ENCODE results near the gene CHST11.

CHST11 gene

GRCh38 chr12:104484079-104484478 is 27.3 kb downstream of the CHST11 start:
- no peak for DNase-seq

GRCh38 chr12:104485651-104486362 is 29.1 kb downstream of the CHST11 start:
- peak in 1 of 2 donors; percentile 46 for DNase-seq

DNA sequence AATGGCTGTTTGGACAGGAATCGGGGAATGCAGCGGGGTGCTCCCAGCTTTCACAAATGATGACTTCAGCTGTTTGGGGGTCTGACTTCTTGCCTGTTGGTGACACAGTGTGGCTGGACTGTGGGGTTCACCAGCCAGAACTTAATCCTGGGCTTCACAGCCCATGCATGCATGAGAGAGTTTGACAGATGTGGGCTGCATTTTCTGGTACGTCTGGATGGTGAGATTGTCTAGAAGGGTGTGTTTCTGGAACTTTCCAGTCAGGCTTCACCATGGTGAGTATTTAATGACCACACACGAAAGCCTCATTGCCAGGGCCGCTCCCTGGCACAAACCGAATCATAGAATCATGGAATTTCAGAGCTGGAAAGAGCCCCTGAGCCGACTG is 29.6 kb downstream of the CHST11 start:
- DNase-seq = no peak

DNA sequence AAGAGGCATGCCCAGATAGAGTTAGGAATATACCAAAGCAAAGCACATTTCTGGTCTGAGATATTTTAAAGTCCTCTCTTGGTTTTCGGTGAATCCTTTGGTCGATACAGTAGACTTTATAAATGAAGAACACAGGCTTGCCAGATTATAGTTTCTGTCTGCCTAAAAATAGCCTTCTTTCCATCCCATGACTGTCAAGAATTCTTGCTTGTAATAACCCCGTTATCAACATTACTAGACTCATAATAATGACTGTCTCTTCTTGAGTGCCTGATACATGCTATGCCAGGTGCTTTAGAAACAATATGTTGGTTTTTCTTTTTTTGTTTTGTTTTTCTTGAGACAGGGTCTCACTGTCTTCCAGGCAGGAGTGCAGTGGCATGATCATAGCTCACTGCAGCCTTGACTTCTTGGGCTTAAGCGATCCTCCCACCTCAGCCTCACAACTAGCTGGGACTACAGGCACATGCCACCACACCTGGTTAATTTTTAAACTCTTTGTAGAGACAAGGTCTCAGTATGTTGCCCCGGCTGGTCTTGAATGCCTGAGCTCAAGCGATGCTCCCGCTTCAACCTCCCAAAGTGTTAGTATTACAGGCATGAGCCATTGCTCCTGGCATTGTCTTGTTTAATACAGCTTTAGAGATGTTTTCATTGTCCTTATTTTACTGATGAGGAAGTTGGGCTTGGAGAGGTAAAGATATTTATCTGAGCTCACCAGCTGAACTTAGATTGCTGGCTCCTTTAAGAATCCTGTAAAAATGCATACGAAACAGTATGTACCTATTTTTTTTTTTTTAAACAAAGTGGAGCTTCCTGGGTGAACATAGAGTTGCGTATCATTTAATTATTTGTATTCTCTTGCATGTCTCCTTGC is 30.4 kb downstream of the CHST11 start:
- no peak for DNase-seq

- DNase-seq = no peak
Observed at GRCh38 chr12:104488374-104488773, 31.6 kb downstream of the CHST11 start.

DNA sequence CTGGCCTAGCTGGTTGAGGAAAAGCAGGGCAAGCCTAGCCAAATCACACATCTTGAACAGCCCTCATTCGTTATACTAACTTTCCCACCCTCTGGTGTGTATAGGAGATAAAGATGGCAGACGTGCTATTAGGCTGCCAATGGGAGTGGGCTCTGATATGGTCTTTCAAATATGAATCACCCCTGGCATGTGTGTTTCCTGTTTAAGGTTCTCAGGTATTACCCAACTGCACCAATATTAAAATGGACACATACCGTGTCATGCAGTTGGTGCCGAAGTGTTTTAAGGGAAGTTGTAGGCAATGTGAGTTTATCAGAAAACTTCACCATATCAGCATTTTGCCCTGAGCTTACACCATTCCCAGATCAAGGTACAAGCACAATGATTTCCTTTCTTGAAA is 33.4 kb downstream of the CHST11 start:
- DNase-seq = no peak

DNA sequence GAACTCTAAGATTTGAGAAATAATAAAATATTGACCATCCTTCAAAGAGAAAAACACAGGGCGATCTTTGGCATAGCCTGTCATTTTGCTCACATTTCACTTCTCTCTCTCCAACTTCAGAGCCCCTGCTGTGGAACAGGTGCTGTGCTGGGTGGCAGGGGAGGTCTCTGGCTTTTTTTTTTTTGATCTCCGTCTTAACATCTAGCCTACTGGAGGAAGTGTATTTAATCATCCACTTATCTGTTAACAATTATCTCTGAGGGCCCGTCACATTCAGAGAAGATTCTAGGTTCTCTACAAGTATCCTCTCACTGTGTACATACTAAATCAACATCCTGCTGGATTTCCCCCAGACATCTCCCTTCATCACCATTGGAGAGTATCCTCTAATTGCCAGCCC is 34.1 kb downstream of the CHST11 start:
- no peak for DNase-seq

DNA sequence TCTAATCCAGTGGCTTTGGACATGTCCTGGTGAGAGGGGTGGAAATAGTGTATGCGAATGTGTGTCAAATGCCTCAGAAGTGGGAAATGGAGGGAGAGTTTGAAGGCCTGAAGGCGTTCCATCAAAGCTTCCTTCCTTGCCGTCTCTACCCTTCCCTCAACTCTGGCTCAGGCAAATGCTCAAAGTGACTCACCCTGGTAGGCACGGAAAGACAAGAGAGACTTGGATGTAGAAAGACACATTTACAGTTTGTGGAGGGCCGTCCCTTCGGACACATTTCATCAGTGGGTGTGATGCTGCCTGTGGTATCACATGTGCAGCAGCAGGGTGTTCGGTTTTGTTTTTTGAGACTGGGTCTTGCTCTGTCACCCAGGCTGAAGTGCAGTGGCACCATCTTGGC is 36.7 kb downstream of the CHST11 start:
- no peak for DNase-seq

DNA sequence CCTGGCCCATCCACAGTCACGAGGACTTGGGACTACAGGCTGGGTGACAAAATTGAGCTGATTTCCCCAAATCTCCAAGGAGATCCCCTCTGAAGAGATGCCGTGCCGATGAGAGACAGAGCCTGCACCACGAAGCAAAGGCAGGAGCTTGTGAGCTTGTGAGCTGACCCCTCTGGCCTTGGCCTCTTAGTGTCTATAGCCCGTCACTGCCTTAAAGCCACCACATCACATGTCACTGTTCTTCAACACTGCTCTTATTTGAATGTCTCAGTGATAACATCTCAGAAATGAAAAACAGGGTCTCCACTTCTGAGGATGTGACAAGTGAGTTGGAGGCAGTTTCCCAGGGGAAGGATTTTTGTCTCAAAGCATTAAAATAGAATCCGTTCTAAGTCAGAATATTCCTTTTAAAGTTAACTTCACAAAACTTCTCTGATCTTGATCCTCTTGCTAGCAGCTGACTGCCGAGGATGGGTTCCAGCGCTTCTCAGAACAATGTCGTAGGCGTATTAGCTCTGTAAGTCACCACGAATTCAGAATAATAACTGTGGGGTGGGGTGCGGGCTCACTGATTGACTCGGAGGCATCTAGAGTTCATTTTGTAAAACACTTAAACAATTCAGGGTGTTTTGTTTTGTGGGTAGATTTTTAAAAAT is 37.5 kb downstream of the CHST11 start:
- DNase-seq = no peak

- peak in 1 of 2 donors; percentile 74 for DNase-seq
Observed at GRCh38 chr12:104494793-104495158, 38.0 kb downstream of the CHST11 start.

DNA sequence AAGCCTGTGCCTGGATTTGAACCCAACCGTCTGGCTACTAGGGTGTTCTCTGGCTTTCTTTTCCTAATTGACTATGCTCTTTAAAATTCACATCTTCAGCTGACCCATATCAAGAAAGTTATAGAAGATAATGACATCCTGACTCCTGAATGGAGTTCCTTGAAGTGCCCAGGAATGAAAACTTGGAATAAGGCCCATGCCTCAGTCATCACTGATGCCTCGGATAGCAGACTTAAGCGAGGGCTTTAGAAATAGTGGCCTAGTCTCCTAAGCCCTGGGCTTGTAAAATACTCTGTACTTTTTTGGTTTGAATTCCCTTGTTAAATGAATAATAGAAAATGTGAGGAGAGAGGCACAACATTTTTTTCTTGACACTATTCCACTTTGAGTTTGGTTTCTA is 39.0 kb downstream of the CHST11 start:
- no peak for DNase-seq

DNA sequence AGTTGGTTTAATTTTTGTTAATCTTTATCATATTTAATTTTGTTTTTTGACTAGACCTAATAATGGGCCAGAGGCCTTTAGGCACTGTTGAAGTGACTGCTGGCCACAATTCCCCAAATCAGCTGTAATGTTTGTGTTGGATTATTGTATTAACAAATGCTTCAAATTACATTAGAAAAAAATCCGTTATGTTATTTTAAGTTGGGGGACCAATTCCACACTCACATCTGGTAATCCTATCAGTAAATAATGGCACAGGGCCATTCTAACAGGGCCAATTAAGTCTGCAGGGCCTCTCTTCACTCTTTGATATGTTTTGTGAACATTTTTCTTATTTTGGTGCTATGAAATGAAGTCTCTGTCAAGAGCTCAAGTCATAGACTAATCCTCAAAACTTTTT is 39.6 kb downstream of the CHST11 start:
- DNase-seq = no peak

DNA sequence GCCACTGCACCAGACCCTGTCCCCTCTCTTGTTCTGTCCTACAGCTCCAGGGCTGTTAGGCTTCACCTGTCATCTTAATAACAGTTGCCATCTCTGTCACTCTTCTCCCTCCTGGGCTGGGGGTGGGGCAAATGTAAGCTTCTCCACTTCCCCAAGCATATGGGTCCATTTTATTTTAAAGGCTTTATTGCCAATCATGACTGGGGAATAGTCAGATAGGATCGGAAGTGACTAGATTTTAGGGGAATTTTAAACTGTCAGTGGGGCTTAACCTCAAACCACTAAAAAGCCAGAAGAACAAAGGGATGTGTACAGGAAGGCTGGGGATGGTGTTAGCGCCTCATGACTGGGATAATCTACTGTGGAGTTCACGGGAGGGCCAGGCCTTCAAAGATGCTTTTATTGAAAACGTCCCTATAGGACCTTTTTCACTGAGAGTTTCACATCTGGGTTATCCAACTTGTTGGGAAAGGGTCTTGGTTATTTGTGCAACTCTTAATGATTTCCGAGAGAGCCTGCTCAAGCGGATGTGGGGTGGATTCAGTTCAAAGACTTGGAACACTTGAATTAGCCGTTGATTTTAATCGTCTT is 41.6 kb downstream of the CHST11 start:
- DNase-seq = no peak

GRCh38 chr12:104499668-104500332 is 43.1 kb downstream of the CHST11 start:
- DNase-seq = no peak

DNA sequence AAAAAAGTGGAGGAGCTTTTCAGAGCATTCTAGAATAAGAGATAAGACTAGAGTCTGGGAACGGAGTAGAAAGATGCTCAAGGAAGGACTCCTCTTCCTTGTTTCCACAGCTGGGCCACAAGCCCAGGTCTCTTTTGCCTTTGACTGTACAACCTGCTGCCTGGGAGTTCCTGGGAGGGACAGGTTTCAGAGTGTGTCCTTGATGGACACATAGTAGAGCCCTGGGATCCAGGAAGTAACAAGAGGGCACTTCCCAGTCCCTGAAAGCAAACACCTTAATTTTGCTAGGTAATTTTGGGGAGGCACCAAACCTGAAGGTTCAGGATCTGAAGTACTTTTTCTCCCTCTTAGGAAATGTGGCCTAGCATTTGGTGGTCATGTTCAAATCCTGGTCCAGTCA is 44.4 kb downstream of the CHST11 start:
- no peak for DNase-seq

- DNase-seq = peak in 1 of 2 donors; percentile 42
Observed at GRCh38 chr12:104501660-104502059, 44.9 kb downstream of the CHST11 start.

- no peak for DNase-seq
Observed at GRCh38 chr12:104502217-104502616, 45.5 kb downstream of the CHST11 start.

GRCh38 chr12:104502638-104503037 is 45.9 kb downstream of the CHST11 start:
- DNase-seq = no peak

GRCh38 chr12:104503191-104503590 is 46.4 kb downstream of the CHST11 start:
- no peak for DNase-seq

GRCh38 chr12:104504146-104504545 is 47.4 kb downstream of the CHST11 start:
- no peak for DNase-seq

DNA sequence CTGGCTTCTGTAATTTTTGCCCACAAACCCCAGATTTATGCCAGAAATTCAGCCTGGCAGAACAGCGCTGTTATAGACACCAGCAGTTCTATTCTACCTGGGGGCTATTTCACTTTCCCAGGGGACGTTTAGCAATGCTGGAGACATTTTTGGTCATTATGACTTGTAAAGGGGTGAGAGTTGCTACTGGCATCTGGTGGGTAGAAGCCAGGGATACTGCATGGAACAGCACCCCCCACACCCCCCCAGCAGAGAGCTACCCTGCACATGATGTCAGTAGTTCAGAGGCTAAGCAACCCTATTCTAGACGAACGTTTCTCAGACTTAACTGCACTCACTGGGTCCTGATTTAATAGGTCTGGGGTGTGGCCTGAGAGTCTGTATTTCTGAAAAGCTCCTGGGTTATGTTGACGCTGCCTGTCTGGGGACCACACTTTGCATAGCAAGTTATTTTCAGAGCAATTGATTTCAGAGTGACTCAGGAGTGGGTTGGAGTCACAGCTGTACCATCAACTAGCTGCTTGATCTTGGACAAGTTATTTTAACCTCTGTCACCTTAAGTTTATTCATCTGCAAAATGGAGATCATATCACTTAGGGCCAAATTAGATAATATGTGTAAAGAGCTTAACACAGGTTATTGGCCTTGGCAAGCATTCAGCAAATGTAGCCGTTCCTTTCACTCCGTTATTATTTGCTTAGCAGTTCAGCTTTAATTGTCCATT is 48.5 kb downstream of the CHST11 start:
- DNase-seq = no peak
